Kidney capillary endothelial cell (primary cell): ENCODE results near the gene IFITM1.
"Not testable (repeated sequence)": the region's sequence is repeated elsewhere in the genome, so short reads cannot be mapped to it uniquely, and the experiment has no call there.

Experiments used
- DNase-seq: peaks from one replicate; pipeline ENCODE4 v3.0.0-alpha.2; 2018; ENCODE audit warnings: low spot score

IFITM1 gene

DNA sequence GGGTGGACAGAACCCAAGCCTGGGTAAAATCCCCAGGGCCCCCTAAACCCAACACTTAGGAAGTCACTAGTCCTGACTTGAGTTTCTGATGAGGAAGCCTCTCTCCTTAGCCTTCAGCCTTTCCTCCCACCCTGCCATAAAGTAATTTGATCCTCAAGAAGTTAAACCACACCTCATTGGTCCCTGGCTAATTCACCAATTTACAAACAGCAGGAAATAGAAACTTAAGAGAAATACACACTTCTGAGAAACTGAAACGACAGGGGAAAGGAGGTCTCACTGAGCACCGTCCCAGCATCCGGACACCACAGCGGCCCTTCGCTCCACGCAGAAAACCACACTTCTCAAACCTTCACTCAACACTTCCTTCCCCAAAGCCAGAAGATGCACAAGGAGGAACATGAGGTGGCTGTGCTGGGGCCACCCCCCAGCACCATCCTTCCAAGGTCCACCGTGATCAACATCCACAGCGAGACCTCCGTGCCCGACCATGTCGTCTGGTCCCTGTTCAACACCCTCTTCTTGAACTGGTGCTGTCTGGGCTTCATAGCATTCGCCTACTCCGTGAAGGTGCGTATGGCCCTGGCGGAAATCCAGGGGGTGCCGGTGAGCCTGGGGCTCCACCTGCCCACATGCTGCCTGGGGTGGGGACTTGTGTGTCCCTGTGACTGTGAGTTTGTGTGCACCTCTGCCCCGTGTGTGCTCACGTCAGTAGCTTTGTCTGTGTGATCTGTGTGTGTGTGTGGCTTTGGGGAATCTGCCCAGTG lies at the start of gene IFITM1:
IFITM1 (plus strand) TSS at position 254 of the 767 bp plus-strand sequence; CDS start at position 385, 131 bp downstream.
- DNase-seq = no peak

DNA sequence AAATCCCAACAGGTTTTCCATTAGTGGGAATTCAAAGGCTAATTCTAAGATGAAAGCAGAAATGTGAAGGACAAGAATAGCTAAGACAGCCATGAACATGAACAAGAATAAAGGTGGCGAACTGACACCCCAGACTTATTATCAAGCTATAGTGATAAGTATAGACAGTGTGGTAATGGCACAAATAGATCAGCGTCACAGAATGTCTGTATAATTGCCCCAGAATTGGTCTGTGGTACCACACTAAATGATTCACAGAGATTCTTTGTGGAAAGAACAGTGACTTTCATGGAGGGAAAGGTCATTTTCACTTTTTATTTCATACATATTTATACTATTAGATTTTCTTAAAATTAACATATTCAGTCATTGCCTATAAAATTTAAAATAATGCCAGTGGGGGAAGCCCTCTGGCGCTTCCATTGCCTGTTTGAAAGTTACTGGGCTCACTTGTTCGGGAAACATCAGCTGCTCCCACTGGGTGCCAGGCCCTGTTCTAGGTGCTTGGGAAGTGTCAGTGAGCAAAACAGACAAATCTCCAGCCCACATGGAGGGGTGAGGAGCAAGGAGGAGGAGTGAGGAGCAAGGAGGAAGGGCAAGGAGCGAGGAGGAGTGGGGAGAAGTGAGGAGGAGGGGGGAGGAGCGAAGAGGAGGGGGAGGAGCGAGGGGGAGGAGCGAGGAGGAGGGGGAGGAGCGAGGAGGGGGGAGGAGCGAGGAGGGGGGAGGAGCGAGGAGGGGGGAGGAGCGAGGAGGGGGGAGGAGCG lies 47.0 kb upstream of the IFITM1 start:
- no peak for DNase-seq

DNA sequence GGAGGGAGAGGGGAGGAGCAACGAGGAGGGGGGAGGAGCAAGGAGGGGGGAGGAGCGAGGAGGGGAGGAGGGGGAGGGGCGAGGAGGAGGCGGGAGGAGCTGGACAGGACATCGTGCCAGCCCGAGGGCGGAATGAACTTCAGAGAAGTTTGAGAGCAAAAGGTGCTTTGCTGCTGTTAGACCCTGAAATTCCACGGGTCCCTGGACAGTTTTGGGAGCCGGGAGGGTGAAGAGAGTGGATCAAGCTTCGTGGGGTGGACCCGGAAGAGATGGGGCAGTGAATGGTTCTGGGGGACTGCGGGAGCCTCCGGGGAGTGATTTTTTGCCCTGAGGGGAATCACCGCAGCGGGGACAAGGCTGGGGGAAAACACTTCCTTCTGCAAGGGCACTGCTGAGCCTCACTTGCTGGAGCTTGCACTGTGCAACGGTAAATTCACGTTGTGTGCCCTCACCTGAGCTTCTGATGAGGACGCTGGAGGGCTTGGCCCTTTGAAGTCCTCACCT lies 46.3 kb upstream of the IFITM1 start:
- DNase-seq = no peak

DNA sequence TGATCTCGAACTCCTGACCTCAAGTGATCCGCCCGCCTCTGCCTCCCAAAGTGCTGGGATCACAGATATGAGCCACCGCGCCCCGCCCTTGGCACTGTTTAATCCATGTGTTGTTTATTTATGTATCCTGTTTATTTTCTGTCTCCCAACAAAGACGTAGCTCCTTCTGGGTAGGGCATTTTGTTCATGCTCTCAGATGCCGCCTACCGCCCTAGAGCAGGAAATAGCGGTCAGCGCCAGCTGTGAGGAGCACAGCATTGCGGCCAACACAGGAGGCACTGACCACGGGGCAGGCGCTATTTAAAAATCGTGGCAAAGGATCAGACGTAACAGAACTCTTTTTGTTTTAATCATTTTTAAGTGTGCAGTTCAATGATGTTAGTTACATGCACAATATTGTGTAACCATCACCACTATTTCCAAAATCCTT lies 45.1 kb upstream of the IFITM1 start:
- DNase-seq = not testable (repeated sequence)

DNA sequence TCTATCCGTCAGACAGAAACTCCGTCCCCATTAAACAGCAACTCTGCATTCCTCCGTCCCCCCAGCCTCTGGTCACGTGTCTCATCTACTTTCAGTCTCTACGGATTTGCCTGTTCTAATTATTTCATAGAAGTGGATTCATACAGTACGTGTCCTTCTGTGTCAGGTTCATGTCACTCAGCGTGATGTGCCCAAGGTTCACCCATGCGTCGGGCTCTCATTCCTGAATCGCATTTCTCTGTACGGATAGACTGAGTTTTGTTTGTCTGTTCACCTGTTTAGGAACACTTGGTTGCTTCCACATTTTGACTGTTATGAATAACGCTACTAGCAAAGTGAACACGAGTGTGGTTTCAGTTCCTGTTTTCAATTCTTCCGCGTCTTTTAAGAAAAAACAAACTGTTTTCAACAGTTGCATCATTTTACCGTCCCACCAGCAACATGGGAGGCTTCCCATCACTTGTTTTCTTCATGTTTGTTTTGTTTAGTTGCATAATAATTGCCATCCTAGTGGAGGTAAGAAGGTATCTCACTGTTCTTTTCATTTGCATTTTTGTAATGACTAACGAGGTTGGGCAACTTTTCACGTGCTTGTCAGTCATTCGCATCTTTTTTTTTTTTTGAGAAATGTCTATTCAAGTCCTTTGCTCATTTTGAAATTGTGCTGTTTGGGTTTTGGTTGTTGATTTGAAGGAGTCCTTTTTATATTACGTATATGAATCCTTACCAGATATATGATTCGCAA lies 44.5 kb upstream of the IFITM1 start:
- no peak for DNase-seq

DNA sequence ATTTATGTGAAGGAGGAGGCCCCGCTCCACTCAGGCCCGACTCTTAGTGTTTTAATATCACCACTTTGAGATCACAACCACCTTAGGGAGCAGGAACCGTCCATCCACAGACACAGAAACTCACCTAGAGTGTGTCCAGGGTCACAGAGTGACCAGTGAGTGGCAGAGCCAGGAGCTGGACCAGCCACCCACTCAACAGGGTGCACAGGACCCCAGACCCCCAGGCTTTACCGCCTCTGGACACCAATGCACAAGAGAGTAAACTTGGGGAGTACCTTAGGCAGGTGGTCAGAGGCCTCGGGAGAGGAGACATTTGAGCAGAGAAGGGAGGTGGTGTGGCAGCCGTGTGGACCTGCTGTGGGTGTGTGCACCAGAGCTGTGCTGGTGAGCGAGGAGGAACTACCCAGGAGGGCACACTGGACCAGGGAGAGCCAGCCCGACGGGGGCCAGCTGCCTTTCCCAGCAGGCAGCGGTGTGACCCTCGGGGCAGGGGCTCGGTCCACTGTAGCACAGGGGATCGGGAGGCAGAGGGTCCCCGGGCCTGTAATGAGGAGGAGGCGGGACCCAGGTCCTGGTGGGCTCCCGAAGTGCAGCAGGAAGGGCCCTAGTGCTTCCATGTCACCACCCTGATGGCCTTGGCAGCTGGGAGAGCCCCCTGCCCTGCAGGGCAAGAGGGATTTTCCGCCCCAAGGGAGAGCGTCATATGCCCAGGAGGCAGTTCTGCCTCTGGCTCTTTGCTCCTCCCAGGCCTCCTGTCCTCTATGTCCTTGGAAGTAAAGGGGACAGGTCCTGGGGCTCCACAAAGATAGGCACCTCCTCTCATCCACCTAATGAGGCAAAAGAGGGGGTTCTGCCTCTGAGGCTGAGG lies 43.2 kb upstream of the IFITM1 start:
- DNase-seq = no peak

DNA sequence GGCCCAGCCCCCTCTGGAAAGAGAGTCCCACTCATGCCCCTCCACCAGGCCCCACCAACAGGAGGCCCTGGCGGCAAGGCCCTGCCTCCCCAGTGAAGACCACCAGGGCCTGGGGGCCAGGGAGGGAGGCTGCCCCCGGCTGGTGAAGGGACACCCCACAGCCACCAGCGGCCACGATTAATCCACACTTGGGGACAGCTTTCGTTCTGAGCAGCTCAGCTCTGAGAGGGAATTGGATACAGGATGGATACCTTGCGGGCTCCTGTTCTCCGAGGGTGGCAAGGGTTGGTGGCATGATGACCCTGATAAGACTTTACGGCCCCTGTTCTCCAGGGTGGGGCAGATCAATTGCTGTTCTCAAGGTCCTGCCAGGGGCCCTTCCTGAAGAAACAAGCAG lies 42.5 kb upstream of the IFITM1 start:
- no peak for DNase-seq

DNA sequence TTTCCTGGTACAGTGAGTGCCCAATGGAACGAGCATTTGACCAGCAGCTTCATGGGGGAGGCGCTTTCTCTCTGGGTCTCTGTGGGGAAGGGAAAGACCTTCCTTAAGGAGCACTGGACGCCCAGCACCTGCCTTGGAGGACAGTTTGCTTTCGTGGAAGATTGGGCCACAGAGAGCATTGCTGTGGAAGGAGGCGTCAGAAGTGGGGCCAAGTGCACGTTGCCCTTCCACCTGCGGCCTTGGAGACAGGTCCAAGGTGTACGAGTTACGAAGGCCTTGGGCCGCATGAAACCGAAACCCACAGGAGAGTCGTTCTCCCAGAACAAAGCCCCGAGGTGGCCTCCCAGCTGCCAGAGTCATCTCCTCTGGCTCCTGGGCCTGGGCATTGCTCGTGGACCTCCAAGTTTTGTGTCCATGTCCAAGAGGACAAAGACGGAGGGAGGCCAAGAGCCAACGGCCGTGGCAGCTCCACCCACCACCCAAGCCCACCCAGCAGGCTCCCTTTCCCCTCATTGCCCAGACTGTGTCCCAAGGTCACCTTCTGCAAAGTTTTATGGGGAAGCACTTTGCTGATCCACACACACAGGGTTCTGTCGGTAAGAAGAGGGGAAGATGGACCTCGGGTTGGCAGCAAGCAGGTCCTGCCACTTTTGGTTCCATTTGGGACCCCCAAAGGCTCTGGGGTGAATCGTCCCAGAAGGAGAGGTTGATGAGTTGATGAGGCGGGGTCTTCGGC lies 41.5 kb upstream of the IFITM1 start:
- DNase-seq = no peak

DNA sequence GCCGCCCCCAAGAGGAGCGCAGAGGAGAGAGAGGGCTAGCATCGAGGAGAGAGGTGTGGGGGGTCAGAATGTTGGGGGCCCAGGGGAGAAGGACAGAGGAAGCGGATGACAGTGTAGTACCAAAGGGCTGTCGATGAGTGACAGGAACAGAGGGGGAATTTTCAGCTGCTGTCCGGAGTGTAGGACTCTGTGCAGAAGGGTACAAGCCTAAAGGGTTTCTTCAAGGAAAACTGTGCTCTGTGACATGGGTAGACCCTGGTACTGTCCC lies 41.0 kb upstream of the IFITM1 start:
- DNase-seq = no peak

DNA sequence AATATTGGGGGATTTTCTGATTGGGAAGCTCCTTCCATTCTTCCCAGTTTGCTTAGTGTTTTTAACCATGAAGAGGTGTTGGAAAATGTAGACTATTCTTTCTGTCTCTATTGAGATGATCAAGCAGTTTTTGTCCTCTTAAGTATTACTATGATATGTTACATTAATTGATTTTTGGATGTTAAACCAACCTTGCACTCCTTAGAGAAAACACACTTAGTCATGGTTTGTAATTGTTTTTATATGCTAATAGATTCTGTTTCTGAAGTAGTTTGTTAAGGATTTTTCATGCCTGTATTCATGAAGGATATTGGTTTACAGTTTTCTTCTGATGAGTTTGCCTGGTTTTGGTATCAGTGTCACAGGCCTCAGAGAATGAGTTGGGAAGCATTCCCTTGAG lies 37.6 kb upstream of the IFITM1 start:
- no peak for DNase-seq

DNA sequence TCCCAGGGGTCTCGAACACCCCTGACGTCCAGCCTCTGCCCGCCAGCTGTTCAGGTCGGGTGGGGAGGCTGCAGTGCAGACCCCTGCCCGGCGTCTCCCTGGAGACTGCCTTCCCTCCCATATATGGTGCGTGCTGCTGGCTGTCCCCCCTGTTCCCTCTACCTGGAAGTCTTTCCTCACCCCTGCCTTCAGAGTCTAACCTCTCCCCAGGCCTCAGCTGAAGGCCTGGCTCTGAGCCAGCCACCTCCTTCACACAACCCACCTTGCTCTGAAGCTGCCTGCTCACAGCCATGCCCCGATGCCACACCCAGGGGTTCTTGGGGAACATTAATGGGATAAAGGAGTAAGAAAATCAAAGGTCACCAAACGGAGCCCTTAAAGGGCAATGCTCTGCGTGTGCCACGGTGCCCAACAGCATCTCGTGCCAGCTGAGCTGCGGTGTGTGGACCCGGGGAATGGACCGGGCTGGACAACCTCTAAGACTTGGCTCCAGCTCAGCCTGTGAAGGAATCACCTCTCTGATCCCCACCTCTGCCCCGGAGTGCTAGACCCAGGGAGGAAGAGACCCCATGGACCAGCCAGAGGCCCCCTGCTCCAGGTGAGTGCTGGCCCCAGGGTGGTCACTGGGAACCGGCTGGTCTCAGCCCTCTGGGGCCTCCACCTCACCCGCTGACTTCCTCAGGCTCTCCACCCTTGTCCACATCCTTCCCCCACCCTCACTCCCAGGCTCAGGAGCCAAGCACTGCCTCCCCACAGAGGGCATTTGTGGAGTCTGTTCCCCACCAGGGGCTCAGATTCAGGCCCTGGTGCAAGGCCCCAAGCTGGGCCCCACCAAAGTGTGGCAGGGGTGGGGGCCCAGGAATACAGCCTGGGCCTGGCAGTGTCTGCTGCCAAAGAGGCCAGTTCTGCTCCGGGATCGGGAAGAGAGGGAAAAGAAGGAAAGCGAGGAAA lies 35.6 kb upstream of the IFITM1 start, which contains the start of gene NLRP6:
NLRP6 (plus strand) TSS at position 407 of the 951 bp plus-strand sequence; CDS start at position 570, 163 bp downstream.
- DNase-seq = no peak

DNA sequence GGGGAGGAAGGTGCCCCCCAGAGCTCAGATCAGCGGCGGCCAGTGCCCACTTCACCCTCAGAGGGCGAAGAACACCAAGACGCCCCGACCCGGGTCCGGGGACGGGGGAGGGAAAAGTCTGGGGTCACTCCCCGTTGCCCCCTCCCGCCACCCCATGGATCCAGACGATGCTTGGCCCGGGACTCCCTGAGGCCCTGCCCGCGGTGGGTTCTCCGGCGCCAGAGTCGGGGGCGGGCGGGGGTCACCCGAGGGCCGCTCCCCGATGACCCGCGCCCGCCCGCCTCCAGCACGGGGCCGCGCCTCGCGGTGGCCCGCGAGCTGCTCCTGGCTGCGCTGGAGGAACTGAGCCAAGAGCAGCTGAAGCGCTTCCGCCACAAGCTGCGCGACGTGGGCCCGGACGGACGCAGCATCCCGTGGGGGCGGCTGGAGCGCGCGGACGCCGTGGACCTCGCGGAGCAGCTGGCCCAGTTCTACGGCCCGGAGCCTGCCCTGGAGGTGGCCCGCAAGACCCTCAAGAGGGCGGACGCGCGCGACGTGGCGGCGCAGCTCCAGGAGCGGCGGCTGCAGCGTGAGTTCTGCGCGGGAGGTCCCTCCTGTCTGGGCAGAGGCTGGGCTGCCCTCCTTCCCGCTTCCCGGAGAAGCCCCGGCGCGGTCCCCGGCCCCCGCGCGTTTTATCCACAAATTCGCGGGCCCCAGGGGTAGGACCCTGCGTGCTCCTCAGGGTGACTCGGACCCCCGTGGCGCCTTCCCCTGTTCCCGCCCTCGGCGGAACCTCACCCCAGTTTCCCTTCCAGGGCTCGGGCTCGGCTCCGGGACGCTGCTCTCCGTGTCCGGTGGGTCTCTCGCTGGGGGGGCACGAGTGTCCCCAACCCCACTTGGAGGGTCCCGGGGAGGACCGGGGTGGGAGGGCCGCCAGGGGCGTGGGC lies 34.5 kb upstream of the IFITM1 start:
- no peak for DNase-seq

DNA sequence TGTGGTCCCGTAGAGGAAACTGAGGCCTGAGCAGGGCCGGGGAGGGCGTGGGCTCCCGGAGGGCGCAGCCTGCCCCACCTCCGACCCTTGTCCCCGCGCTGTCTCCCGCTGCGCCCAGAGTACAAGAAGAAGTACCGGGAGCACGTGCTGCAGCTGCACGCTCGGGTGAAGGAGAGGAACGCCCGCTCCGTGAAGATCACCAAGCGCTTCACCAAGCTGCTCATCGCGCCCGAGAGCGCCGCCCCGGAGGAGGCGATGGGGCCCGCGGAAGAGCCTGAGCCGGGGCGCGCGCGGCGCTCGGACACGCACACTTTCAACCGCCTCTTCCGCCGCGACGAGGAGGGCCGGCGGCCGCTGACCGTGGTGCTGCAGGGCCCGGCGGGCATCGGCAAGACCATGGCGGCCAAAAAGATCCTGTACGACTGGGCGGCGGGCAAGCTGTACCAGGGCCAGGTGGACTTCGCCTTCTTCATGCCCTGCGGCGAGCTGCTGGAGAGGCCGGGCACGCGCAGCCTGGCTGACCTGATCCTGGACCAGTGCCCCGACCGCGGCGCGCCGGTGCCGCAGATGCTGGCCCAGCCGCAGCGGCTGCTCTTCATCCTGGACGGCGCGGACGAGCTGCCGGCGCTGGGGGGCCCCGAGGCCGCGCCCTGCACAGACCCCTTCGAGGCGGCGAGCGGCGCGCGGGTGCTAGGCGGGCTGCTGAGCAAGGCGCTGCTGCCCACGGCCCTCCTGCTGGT lies 33.7 kb upstream of the IFITM1 start:
- no peak for DNase-seq

DNA sequence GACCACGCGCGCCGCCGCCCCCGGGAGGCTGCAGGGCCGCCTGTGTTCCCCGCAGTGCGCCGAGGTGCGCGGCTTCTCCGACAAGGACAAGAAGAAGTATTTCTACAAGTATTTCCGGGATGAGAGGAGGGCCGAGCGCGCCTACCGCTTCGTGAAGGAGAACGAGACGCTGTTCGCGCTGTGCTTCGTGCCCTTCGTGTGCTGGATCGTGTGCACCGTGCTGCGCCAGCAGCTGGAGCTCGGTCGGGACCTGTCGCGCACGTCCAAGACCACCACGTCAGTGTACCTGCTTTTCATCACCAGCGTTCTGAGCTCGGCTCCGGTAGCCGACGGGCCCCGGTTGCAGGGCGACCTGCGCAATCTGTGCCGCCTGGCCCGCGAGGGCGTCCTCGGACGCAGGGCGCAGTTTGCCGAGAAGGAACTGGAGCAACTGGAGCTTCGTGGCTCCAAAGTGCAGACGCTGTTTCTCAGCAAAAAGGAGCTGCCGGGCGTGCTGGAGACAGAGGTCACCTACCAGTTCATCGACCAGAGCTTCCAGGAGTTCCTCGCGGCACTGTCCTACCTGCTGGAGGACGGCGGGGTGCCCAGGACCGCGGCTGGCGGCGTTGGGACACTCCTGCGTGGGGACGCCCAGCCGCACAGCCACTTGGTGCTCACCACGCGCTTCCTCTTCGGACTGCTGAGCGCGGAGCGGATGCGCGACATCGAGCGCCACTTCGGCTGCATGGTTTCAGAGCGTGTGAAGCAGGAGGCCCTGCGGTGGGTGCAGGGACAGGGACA lies 32.9 kb upstream of the IFITM1 start:
- no peak for DNase-seq

DNA sequence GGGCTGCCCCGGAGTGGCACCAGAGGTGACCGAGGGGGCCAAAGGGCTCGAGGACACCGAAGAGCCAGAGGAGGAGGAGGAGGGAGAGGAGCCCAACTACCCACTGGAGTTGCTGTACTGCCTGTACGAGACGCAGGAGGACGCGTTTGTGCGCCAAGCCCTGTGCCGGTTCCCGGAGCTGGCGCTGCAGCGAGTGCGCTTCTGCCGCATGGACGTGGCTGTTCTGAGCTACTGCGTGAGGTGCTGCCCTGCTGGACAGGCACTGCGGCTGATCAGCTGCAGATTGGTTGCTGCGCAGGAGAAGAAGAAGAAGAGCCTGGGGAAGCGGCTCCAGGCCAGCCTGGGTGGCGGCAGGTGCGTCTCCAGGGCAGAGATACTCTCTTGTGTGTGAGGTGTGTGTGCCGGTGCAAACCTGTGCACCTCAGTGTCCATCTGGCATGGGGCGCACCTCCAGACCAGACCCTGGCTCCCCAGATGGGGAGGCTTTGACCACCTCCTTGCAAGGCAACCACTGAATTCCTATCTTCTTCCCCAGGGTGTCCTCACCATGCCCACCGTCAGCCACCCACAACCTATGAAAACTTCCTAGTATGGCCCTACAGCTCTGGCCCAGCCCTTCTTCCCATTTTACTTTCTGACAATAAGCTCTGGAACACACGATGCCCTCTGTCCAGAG lies 32.2 kb upstream of the IFITM1 start:
- no peak for DNase-seq

DNA sequence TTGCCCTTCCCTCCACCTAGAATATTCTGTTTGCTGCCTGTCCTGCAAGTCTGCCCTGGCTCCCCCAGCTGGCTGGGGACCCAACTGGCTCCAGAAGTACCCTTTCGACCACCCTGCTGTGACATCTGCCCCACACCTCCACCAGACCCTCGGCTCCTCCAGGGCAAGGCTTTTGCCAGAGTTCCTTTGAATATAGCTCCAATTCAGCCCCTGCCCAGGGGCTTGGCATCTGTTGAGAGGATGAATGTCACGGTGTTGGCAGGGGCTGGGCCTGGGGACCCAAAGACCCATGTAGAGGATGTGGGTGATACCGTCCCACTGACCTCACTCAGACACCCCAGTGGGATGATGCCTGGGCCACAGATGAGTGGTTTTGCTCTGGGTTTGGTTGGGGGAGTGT lies 31.7 kb upstream of the IFITM1 start:
- DNase-seq = no peak
